ENCODE results near the gene FLAD1. TPM values are rescaled to one million over a fixed set of nuclear protein-coding genes. Genes with fewer than 3 reads are reported as not detected.
A peak's percentile ranks its signal among the peaks of the same experiment; 100 is the strongest.

FLAD1 gene
- total and polyA plus RNA-seq, 9 donors, result 11.1 to 30.0 (median 18.9) TPM

DNA sequence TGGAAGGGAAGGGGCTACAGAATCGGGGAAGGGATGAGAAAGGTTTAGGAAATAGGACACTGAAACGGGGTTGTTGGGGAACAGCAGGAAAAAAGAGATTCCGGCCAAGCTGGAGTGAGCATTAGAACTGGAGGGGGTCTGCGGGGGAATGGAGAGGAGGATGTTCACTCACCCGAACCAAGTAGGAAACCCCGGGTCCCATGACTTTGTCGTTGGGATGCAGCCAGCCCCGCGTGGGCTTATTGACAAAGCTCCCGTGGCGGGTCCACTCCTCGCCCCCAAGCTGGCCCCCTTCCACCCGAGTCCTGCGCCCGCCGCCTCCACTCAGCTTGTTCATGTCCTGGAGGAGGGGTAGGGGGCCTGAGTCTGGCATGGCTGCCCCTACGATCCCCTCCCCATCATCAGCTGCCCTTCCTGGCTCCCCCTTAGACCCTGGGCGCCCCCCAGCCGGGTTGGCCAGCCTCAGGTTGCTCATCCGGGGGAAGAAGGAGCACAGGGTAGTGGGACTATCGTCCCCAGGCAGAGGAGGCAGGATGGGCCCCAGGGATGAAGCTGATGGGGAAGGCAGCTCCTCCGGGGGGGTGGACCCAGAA is 13.2 kb upstream of the FLAD1 start:
- peak overlapping the region; percentile 52 for H3K4me3 ChIP-seq
- intact Hi-C loops (cut with DNase I), result loop anchor here in 1 of 4 donors (5.0 kb wide), 1 partner anchor 82 kb away; the partner anchor contains the start of gene ADAM15
- no peak for TF ChIP-seq EP300 (IDR thresholded peaks at IDR 0.05)
- TF ChIP-seq, protein P1, sequence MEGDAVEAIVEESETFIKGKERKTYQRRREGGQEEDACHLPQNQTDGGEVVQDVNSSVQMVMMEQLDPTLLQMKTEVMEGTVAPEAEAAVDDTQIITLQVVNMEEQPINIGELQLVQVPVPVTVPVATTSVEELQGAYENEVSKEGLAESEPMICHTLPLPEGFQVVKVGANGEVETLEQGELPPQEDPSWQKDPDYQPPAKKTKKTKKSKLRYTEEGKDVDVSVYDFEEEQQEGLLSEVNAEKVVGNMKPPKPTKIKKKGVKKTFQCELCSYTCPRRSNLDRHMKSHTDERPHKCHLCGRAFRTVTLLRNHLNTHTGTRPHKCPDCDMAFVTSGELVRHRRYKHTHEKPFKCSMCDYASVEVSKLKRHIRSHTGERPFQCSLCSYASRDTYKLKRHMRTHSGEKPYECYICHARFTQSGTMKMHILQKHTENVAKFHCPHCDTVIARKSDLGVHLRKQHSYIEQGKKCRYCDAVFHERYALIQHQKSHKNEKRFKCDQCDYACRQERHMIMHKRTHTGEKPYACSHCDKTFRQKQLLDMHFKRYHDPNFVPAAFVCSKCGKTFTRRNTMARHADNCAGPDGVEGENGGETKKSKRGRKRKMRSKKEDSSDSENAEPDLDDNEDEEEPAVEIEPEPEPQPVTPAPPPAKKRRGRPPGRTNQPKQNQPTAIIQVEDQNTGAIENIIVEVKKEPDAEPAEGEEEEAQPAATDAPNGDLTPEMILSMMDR (IDR thresholded peaks at IDR 0.05), result no peak
- H3K27ac ChIP-seq, result peak overlapping the region; percentile 87 to 98
- 3 to 13% (median 7%) methylated on average over 22 of the region's 22 CpGs for WGBS, 3 donors
- H3K27me3 ChIP-seq, result no peaks in the 10 kb centered on the region
- peak; percentile 60 to 82 (median 75) for DNase-seq
- no peaks in the 10 kb centered on the region for H3K9me3 ChIP-seq
- H3K4me1 ChIP-seq (ENCODE audit: insufficient read depth), result peaks cover 12% of the 10 kb centered on the region
- H3K36me3 ChIP-seq, result no peaks in the 10 kb centered on the region

DNA sequence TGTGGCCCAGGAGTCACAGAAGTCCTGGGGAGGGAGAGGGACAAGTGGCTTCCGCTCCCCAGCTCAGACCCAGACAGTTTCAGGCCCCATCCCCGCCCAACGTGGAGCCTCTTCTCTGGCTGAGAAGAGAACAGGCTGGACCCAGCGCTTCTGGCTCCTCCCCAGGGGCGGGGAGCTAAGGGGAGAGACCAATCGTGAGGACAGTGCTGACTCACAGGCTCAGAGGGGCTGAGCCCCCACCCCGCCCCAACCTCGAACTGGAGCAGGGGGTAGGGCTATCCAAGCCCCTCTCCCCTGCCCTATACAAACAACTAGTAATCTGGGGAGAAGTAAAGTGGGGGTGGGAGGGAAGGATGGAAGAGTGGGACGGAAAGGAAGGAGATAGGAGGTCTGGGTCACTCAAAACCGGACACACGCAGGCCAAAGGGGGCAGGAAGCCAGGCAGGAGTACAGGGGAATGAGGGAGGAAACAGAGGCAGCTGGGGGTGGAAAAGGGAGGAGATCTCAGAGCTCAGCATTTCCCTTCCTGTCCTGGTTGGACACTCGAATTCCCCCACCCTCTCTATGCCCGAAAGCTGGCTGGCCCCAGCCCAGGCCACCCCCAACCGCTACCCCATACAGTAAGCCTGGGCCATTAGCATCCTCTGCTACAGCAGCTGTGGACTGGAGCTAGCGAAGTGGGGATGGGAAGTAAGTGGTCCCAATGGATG is 12.4 kb upstream of the FLAD1 start, which contains the start of gene SHC1:
TSS of gene SHC1 (minus strand) at position 117 of the 710 bp plus-strand sequence. CDS start 221 bp downstream, outside the sequence.
- Histone ChIP-seq H3K27ac (peak within 1 kb of the TSS; percentile 87 to 98), H3K36me3 (no peaks in the 10 kb centered on the region), H3K9me3 (no peaks in the 10 kb centered on the region), H3K4me1 (ENCODE audit: insufficient read depth) (peaks cover 12% of the 10 kb centered on the region), H3K27me3 (no peaks in the 10 kb centered on the region), H3K4me3 (peak within 1 kb of the TSS; percentile 52)
- WGBS, 3 donors, result 3 to 6% (median 4%) methylated on average over 15 of the region's 15 CpGs
- DNase-seq, result peak; percentile 95 to 97 (median 96)
- TF ChIP-seq EP300 (IDR thresholded peaks at IDR 0.05) (no peak), POLR2A (IDR thresholded peaks at IDR 0.05) (peak; percentile 91)
- TF ChIP-seq, protein P1 (IDR thresholded peaks at IDR 0.05), result no peak
- intact Hi-C loops (cut with DNase I), result loop anchor here in 1 of 4 donors (5.0 kb wide), 1 partner anchor 82 kb away; the partner anchor contains the start of gene ADAM15

DNA sequence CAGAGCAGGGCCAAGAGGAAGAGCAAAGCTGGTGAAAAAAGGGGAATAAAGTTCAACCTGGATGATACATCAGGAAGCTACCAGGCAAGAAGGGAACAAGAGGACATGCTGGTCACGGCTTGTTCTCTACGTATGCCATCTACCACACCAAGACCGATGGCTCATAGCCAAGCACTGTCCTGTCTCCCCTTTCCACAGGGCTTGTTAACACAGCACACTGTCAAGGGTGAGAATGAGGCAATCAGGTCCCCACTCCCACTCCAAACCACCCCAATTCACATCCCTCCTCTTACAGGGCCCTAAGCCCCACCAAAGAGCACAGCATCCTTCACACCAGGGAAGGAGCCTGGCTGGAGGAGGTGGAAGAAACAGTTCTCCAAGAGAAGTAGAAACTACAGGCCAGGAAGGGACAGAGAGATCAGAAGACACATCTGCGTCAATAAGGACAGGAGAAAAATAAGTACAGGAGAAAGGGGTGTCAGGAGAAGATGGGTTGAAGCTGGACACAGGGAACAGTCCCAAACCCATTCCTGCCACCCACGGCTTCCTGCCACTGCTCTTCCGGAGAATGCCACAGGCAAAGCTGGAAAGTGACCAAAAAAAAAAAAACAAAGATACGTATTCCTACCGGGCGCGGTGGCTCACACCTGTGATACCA is 11.7 kb upstream of the FLAD1 start:
- peak in 4 of 5 donors; percentile 48 to 70 (median 60) for DNase-seq
- Histone ChIP-seq H3K4me3 (peak overlapping the region; percentile 52), H3K9me3 (no peaks in the 10 kb centered on the region), H3K27me3 (no peaks in the 10 kb centered on the region), H3K4me1 (ENCODE audit: insufficient read depth) (peaks cover 12% of the 10 kb centered on the region), H3K36me3 (no peaks in the 10 kb centered on the region), H3K27ac (peak overlapping the region; percentile 87 to 98)
- TF ChIP-seq, protein P1 (IDR thresholded peaks at IDR 0.05), result no peak
- no peak for TF ChIP-seq POLR2A (IDR thresholded peaks at IDR 0.05)
- TF ChIP-seq EP300 (IDR thresholded peaks at IDR 0.05), result no peak
- 46 to 59% (median 53%) methylated on average over 10 of the region's 10 CpGs for WGBS, 3 donors
- intact Hi-C loops (cut with DNase I), result loop anchor here in 1 of 4 donors (5.0 kb wide), 1 partner anchor 81 kb away; the partner anchor contains the start of gene ADAM15

DNA sequence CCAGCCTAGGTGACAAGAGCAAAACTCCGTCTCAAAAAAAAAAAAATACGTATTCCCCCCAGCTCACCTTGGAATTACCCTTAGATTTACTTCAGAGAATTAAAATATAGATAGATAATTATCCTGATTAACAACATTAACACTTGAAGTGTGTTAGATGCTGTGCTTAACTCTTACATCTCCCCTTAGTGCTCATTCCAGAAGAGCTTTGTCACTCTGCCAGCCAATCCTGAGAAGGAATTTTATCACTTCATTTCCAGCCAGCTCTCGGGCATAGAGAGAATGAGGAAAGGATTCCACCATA is 11.0 kb upstream of the FLAD1 start:
- WGBS, 3 donors, result 54 to 68% (median 59%) methylated on average over 3 of the region's 3 CpGs
- no peaks in the 10 kb centered on the region for H3K36me3 ChIP-seq
- intact Hi-C loops (cut with DNase I), result loop anchor here in 1 of 4 donors (5.0 kb wide), 1 partner anchor 80 kb away; the partner anchor contains the start of gene ADAM15
- TF ChIP-seq POLR2A (IDR thresholded peaks at IDR 0.05), result no peak
- no peak for TF ChIP-seq EP300 (IDR thresholded peaks at IDR 0.05)
- TF ChIP-seq, protein P1 (IDR thresholded peaks at IDR 0.05), result no peak
- H3K4me1 ChIP-seq (ENCODE audit: insufficient read depth), result peaks cover 12% of the 10 kb centered on the region
- DNase-seq, result no peak
- no peaks in the 10 kb centered on the region for H3K27me3 ChIP-seq
- H3K9me3 ChIP-seq, result no peaks in the 10 kb centered on the region
- peak overlapping the region; percentile 54 to 98 for H3K27ac ChIP-seq
- H3K4me3 ChIP-seq, result no peak overlapping the region

All from ovary (tissue), 9 donors.